ENCODE data around the gene BMAL1. TPM values are rescaled to one million over a fixed set of nuclear protein-coding genes. Genes with fewer than 3 reads are reported as not detected.

Gene BMAL1
- total and polyA plus RNA-seq, 2 of the 8 experiments (the other 6 are each of a cell fraction or from before 2014, with no cell fraction given), result 6.8 to 6.9 TPM

GRCh38 chr11:13314676-13315394 is 37.2 kb downstream of the BMAL1 start:
- H3K9ac ChIP-seq (replicated peaks in 1 of 4; ENCODE audit: extremely low read depth in 1 of 4, low read depth in 3 of 4, low read length in 3 of 4), result no peak overlapping the region
- H2AFZ ChIP-seq (ENCODE audit: low read length), result no peak overlapping the region
- no peaks in the 10 kb centered on the region for H3K23me2 ChIP-seq (ENCODE audit: low read depth, low read length)
- H4K5ac ChIP-seq (ENCODE audit: insufficient read length, low read depth, low read length), result no peak overlapping the region
- H2BK5ac ChIP-seq (ENCODE audit: low read depth, low read length), result no peak overlapping the region
- peaks cover 0 to 11% (median 4%) of the 10 kb centered on the region in 4 experiments; a peak in 5 of 7 replicates for H3K4me1 ChIP-seq (replicated peaks in 1 of 4; ENCODE audit: control insufficient read depth in 3 of 4, insufficient read depth in 4 of 4, low read length in 3 of 4)
- no peak overlapping the region for H3K56ac ChIP-seq (replicated peaks; ENCODE audit: insufficient read length, low read depth, low read length)
- H2BK12ac ChIP-seq (ENCODE audit: low read depth, low read length), result no peak overlapping the region
- H3K4ac ChIP-seq (replicated peaks; ENCODE audit: insufficient read length, low read depth, low read length), result no peak overlapping the region
- 0 out of 8 replicates have a peak overlapping the region, but pooled peaks of 1 of the 4 experiments have one; percentile 4 for H3K4me3 ChIP-seq (ENCODE audit: extremely low read depth in 1 of 4, insufficient read depth in 2 of 4, low read depth in 3 of 4, low read length in 4 of 4)
- no peak overlapping the region for H4K91ac ChIP-seq (replicated peaks; ENCODE audit: insufficient read length, low read length)
- WGBS, 2 experiments (ENCODE audit: extremely low coverage in 1 of 2, insufficient coverage in 1 of 2, insufficient read length in 1 of 2, insufficient replicate concordance in 2 of 2, low coverage in 1 of 2, low lambda C conversion rate in 2 of 2, missing lambda C conversion rate in 1 of 2), result 77% methylated on average over 2 of the region's 2 CpGs; no CpG with 5 or more reads in 1 of the 2 experiments
- peak overlapping the region; percentile 36; the same call in 1 of the 2 replicates for H2BK15ac ChIP-seq (ENCODE audit: low read length)
- H2BK120ac ChIP-seq (replicated peaks; ENCODE audit: low read depth, low read length), result no peak overlapping the region
- no peak for TF ChIP-seq CTBP2 (IDR thresholded peaks at IDR 0.05; ENCODE audit: borderline replicate concordance, insufficient read depth, insufficient read length, low read length)
- TF ChIP-seq BACH1 (IDR thresholded peaks at IDR 0.05; ENCODE audit: low read length), result no peak
- TF ChIP-seq CBX5 (IDR thresholded peaks at IDR 0.05; ENCODE audit: low read depth, low read length), result no peak
- no peak for TF ChIP-seq SIRT6 (IDR thresholded peaks at IDR 0.05; ENCODE audit: low read length)
- no peak for TF ChIP-seq GTF2F1 (IDR thresholded peaks at IDR 0.05; ENCODE audit: borderline replicate concordance, low read depth, low read length)
- TF ChIP-seq BRCA1 (IDR thresholded peaks at IDR 0.05; ENCODE audit: low read depth, low read length), result no peak
- no peak for TF ChIP-seq POLR2AphosphoS5 (IDR thresholded peaks at IDR 0.05; ENCODE audit: low read depth, low read length)
- no peak for TF ChIP-seq SRF (IDR thresholded peaks at IDR 0.05; ENCODE audit: low read depth, low read length)
- no peak for TF ChIP-seq CEBPB (IDR thresholded peaks at IDR 0.05; ENCODE audit: low read depth, low read length)
- no peaks in the 10 kb centered on the region; the same call in 1 of the 2 replicates for H3K79me1 ChIP-seq (ENCODE audit: low read depth, low read length)
- ChIA-PET POLR2A (ENCODE audit: partially characterized antibody) (no interaction called here), CTCF (ENCODE audit: partially characterized antibody) (interaction anchor here (0.7 to 4.0 kb wide), 10 partner anchors 13 to 101 kb away, joined by 3 to 31 read pairs (median 4); no protein-coding TSS in a partner anchor)
- no peak overlapping the region for H3K4me2 ChIP-seq (ENCODE audit: insufficient read depth in 1 of 2, low read depth in 2 of 2, low read length in 2 of 2)
- FAIRE-seq (peak; percentile 7), DNase-seq (ENCODE audit: low read depth in 1 of 2, low spot score in 2 of 2) (no peak)
- H2AK5ac ChIP-seq (ENCODE audit: low read depth, low read length), result no peak overlapping the region
- no peaks in the 10 kb centered on the region for H3K27me3 ChIP-seq (replicated peaks in 1 of 4; ENCODE audit: control insufficient read depth in 3 of 4, extremely low read depth in 1 of 4, insufficient read depth in 3 of 4, low read length in 3 of 4)
- H2BK20ac ChIP-seq (ENCODE audit: low read length), result no peak overlapping the region
- H3K9me3 ChIP-seq (ENCODE audit: insufficient read depth in 2 of 2, low read depth in 1 of 2, low read length in 1 of 2), result no peaks in the 10 kb centered on the region
- H4K20me1 ChIP-seq (replicated peaks in 1 of 2; ENCODE audit: control insufficient read depth in 1 of 2, insufficient read depth in 2 of 2, low read length in 2 of 2), result peaks cover 0 to 1% of the 10 kb centered on the region in 2 experiments
- H3K14ac ChIP-seq (ENCODE audit: insufficient read length), result no peak overlapping the region
- H3K36me3 ChIP-seq (ENCODE audit: control insufficient read depth in 2 of 4, insufficient read depth in 4 of 4, low read length in 3 of 4), result no peaks in the 10 kb centered on the region
- H3K18ac ChIP-seq (ENCODE audit: extremely low read depth, low read length), result no peak overlapping the region
- H3K79me2 ChIP-seq (ENCODE audit: control insufficient read depth in 1 of 2, insufficient read depth in 2 of 2, low read length in 2 of 2), result no peaks in the 10 kb centered on the region
- H3K27ac ChIP-seq (ENCODE audit: low read depth, low read length), result no peak overlapping the region
- H3K23ac ChIP-seq (ENCODE audit: insufficient read length), result no peak overlapping the region
- no peak overlapping the region for H4K8ac ChIP-seq (ENCODE audit: extremely low read depth, insufficient read depth, low read length)

Measured in H1 (cell line).